HG03159 (cell line): ENCODE results near the gene TMSB4Y.

ENCODE experiments used
- ATAC-seq: cut with Tn5 transposase; IDR thresholded peaks from one replicate; pipeline ENCODE4 v1.9.1; 2021; ENCODE audit warnings: mild to moderate bottlenecking, moderate library complexity; ENCODE audit not compliant: unreplicated experiment

Gene TMSB4Y

GRCh38 chrY:13703568-13703968 lies at the start of gene TMSB4Y:
TSS of gene TMSB4Y (plus strand) at chrY:13703899.
- ATAC-seq: no peak

- no peak for ATAC-seq
Observed at GRCh38 chrY:13664162-13664561, 39.5 kb upstream of the TMSB4Y start.

DNA sequence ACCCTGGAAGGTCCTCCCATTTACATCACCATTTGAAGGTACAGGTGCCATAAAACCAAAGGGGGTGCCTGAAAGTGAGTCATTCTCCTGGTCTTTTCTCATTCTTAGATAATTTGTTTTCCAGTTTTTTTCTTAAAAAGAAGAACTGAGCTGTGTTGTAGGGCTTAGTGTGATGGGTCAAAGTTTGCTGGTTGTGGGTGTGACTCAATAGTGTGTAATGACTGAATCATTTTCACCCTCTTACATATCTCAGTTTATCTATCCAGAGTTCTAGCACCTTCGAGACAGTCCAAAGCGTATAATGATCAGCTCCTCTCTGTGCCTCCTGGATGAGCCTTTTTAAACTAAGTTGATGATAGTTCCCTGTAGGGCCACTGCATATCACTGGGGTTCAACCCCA lies 32.6 kb upstream of the TMSB4Y start:
- ATAC-seq: no peak

DNA sequence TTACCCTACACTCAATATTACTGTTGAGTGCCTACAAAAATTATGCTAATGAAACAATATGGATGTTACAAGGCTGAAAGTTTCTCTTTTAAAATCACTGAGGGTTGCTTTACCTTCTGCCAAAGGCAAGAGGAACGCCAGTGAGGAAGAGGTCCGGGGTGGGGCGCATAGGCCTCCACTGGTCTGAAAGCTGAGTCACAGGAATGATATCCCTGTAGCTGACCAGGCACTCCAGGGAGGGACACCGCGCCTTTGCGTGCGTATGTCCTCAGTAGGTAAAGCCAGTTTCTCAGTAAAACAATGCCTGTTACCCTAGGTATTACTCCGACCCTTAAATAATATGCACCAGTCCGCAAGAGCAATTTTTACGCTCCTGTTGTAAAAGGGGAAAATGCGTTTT lies 1.4 kb upstream of the TMSB4Y start:
- ATAC-seq: no peak

DNA sequence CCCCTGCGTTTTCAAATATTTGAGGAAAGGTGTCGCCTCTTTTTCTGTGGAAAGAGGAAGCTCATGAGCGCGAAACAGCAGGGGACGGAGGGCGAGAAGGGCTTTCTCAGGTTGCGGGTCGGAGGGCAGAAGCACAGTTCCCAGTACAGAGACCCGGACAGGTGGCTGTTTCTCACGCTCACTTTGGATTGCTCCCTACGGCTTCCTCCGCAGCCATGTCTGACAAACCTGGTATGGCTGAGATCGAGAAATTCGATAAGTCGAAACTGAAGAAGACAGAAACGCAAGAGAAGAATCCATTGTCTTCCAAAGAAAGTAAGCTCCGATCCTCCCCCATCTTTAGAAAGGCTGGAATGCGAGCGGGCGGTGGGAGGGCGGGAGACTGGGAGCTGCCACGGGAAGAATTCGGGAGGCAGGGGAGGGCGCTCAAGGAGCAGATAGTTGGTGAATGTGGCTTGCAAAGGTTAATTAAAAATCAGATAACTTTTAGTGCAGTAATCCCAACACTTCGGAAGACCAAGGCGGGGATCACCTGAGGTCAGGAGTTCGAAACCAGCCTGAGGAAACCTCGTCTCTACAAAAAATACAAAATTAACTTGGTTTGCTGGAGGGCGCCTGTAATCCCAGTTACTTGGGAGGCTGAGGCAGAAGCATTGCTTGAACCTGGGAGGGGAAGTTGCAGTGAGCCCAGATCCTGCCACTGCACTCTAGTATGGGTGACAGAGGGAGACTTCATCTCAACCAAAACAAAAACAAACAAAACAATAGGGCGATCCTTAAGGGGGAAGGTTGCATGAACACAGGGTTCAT lies 627 bp downstream of the TMSB4Y start:
- no peak for ATAC-seq

DNA sequence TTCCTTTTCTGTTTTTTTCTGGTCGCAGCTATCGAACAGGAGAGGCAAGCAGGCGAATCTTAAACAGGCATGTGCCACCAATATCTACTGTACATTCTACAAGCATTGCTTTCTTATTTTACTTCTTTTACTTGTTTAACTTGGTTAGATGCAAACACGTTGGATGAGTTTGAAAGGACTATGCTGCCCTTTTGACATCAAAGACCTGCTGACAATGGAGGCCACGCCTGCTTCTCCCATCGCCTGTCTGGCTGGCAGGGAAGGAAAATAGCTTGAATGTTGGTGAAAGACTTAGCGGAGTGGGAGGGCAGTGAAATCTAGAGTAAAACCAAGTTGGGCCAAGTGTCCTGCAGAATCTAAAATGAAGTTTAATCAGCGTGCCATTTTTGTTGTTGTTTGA lies 1.5 kb downstream of the TMSB4Y start:
- ATAC-seq: no peak

GRCh38 chrY:13708038-13708437 lies 4.3 kb downstream of the TMSB4Y start:
- no peak for ATAC-seq

DNA sequence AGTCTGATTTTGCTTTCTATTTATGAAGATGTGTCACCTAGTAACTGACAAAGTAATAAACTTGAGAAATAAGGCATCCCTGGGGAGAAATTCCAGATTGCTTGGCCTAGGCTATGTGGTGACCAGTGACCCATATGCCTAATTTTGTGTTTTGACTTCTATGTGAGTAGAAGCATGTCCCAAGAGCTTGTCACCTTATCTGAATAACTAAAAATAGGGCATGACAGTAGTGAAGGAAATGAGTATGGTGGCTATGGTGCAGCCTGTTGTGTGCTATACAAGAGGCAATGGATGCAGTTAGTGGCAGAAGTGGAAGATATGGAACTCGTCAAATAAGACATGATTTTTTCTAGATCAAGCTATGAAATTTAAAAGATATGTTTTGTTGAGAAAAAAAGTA lies 15.3 kb downstream of the TMSB4Y start:
- no peak for ATAC-seq

DNA sequence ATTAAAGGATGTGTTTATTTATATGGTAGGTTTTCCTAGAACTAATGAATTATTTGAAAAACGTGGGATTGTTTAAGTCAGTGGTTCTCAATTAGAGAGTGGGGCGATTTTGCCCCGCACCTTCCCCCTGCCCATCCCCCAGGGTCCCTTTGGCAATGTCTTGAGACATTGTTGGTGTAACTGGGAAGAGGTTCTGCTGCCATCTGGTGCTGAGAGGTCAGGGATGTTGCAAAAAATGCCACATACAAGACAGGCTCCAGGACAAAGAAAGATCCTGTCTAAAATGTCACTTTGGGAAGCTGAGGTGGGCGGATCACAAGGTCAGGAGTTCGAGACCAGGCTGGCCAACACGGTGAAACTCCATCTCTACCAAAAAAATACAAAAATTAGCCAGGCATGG lies 25.8 kb downstream of the TMSB4Y start:
- no peak for ATAC-seq

DNA sequence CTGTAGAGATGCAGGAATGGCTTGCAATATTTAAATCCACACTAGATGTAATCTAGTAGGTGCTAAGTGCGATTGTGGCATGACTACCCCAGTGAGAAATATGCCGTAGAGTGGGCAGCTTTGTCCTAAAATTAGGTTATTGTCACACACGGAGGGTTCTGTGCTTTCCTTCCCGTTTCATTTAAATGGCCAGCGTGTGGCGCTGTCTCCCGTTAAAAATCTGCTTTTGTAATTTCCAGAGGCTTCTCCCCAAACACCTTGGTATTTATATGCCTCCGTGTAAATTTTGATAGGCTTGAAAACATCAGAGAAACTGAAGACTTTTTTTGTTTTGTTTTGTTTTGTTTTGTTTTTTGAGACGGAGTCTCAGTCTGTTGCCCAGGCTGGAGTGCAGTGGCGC lies 34.9 kb downstream of the TMSB4Y start:
- ATAC-seq: no peak

DNA sequence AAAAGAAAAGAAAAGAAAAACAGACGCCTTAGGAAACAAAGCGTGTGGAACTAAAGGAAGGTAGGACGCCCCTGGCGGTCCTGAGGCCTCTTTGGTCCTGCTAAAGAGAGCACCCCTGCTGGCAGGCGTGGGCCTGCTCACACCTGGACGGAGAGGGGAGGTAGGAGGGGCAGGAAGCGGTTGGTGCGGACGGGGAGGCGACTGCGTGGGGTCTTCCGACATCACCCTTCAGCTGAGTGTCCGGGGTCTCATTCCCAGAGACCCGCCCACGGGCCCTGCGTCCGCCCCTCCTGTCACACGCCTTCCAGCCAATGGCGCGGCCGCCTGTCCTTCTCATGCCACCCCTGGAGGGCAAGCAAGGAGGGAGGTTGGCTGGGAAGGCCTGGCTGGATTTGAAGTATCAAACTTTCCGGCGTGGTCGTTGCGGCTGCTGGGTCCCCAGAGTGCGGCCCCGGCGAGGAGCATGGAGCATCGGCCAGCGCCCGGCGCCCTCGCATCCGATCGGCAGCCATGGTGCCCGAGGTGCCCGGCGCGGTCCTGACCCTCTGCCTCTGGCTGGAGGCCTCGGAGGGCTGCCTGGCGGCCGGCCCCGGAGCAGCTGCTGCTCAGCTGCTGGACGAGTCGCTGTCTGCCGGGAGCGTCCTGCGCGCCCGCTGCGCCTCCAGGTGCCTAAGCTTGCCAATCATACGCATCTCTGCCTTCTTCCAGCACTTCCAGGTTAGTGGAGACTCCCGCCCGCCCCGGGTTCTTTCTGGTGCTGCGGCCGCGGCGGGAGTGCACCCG lies 47.8 kb downstream of the TMSB4Y start:
- no peak for ATAC-seq

GRCh38 chrY:13754661-13755060 lies 51.0 kb downstream of the TMSB4Y start:
- ATAC-seq: no peak
